ENCODE measurements around the gene IGDCC3. TPM values are rescaled to one million over a fixed set of nuclear protein-coding genes. Genes with fewer than 3 reads are reported as not detected.
A peak's percentile ranks its signal among the peaks of the same experiment; 100 is the strongest.
"Not testable (repeated sequence)": the region's sequence is repeated elsewhere in the genome, so short reads cannot be mapped to it uniquely, and the experiment has no call there.

The IGDCC3 gene
- total and polyA plus RNA-seq, 4 experiments from 2014 or later, result not detected

DNA sequence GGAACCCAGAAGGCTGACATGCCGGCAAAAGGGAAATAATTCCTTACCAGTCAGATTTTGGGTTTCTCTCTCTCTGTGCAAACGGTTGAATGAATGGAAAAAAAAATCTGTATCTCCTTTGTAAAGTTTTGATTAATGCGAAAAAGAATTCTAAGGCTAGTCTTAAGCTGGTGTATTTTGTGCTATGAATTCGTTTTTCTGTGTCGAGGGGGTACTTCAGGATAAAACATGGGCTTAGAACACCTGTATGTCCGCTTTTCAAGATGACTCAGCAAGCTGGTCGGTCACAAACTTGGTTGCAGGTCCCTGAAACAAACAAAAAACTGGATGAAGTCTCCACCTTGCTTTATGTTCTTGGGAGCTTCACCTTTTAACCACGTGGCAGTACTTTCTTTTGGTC, 28.5 kb downstream of the IGDCC3 start:
- Histone ChIP-seq H3K27me3 (ENCODE audit: insufficient read depth, low read length) (no peaks in the 10 kb centered on the region), H3K9me3 (ENCODE audit: control insufficient read depth in 1 of 2, low read length in 2 of 2) (no peaks in the 10 kb centered on the region), H3K27ac (ENCODE audit: low read depth, low read length) (no peak overlapping the region), H3K36me3 (ENCODE audit: insufficient read depth, low read length) (no peaks in the 10 kb centered on the region), H3K4me3 (ENCODE audit: low read length in 2 of 2) (no peak overlapping the region), H3K4me1 (ENCODE audit: insufficient read depth, low read length) (no peaks in the 10 kb centered on the region)
- Mint-ChIP-seq H3K27me3 (peaks cover 14 to 22% of the 10 kb centered on the region in 2 donors), H3K9me3 (peaks cover 0 to 29% (median 13%) of the 10 kb centered on the region in 8 donors), H3K36me3 (peaks cover 0 to 3% of the 10 kb centered on the region in 2 donors), H3K4me3 (no peak overlapping the region), H3K4me1 (no peaks in the 10 kb centered on the region), H3K27ac (no peak overlapping the region)
- ChIA-PET POLR2A (ENCODE audit: partially characterized antibody) (no interaction called here), CTCF (ENCODE audit: partially characterized antibody) (interaction anchor here (1.5 to 1.9 kb wide), 2 partner anchors 9 to 36 kb away, joined by 5 to 6 read pairs; no protein-coding TSS in a partner anchor)
- intact Hi-C loops (cut with micrococcal nuclease), result no loop called here
- no peak for DNase-seq

GRCh38 chr15:65347756-65348155, 30.0 kb downstream of the IGDCC3 start:
- CTCF ChIA-PET (ENCODE audit: partially characterized antibody), result not testable (repeated sequence)

GRCh38 chr15:65346856-65347598, 30.8 kb downstream of the IGDCC3 start:
- H3K4me1 ChIP-seq (ENCODE audit: insufficient read depth, low read length), result no peaks in the 10 kb centered on the region
- ChIA-PET CTCF (ENCODE audit: partially characterized antibody) (no interaction called here), POLR2A (ENCODE audit: partially characterized antibody) (no interaction called here)
- intact Hi-C loops (cut with micrococcal nuclease), result no loop called here
- no peak overlapping the region for H3K27ac ChIP-seq (ENCODE audit: low read depth, low read length)
- Mint-ChIP-seq H3K4me1 (no peaks in the 10 kb centered on the region), H3K36me3 (peaks cover 0 to 3% of the 10 kb centered on the region in 2 donors), H3K27me3 (peaks cover 8 to 14% of the 10 kb centered on the region in 2 donors), H3K9me3 (peaks cover 0 to 11% (median 4%) of the 10 kb centered on the region in 8 donors), H3K4me3 (no peak overlapping the region), H3K27ac (no peak overlapping the region)
- no peak overlapping the region for H3K4me3 ChIP-seq (ENCODE audit: low read length in 2 of 2)
- H3K9me3 ChIP-seq (ENCODE audit: control insufficient read depth in 1 of 2, low read length in 2 of 2), result no peaks in the 10 kb centered on the region
- no peaks in the 10 kb centered on the region for H3K27me3 ChIP-seq (ENCODE audit: insufficient read depth, low read length)
- DNase-seq, result no peak
- H3K36me3 ChIP-seq (ENCODE audit: insufficient read depth, low read length), result no peaks in the 10 kb centered on the region

More at GRCh38 chr15:65347756-65348155, 30.0 kb downstream of the IGDCC3 start:
- H3K4me1 ChIP-seq (ENCODE audit: insufficient read depth, low read length); POLR2A ChIA-PET (ENCODE audit: partially characterized antibody); H3K4me3 Mint-ChIP-seq; intact Hi-C loops (cut with micrococcal nuclease); H3K27me3 ChIP-seq (ENCODE audit: insufficient read depth, low read length); H3K9me3 ChIP-seq (ENCODE audit: control insufficient read depth in 1 of 2, low read length in 2 of 2); H3K36me3 ChIP-seq (ENCODE audit: insufficient read depth, low read length); H3K36me3 Mint-ChIP-seq; H3K27ac ChIP-seq (ENCODE audit: low read depth, low read length); H3K4me3 ChIP-seq (ENCODE audit: low read length in 2 of 2); H3K27ac Mint-ChIP-seq; H3K4me1 Mint-ChIP-seq; DNase-seq: not testable (repeated sequence)
- peaks cover 0 to 17% (median 8%) of the 10 kb centered on the region in 8 donors for H3K9me3 Mint-ChIP-seq
- H3K27me3 Mint-ChIP-seq, result peaks cover 8 to 14% of the 10 kb centered on the region in 2 donors

DNA sequence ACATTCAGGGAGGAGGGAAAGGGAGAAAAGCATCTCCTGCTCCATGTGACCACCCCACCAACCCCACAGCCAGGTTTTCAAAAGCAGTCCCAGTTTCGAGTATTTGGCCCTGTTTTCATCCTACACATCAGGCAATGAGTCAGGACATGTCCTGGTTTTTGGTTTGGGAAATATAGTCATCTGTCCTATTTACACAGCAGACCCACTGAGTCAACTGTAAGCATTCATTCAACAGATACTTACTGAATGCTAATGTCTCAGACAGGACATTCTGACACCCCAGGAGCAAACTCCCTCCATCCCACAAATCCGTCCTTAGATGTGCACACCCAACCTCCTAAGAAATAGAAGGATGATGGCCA, 32.9 kb downstream of the IGDCC3 start:
- Histone ChIP-seq H3K9me3 (ENCODE audit: control insufficient read depth in 1 of 2, low read length in 2 of 2) (no peaks in the 10 kb centered on the region), H3K27ac (ENCODE audit: low read depth, low read length) (no peak overlapping the region), H3K4me1 (ENCODE audit: insufficient read depth, low read length) (no peaks in the 10 kb centered on the region), H3K36me3 (ENCODE audit: insufficient read depth, low read length) (no peaks in the 10 kb centered on the region), H3K27me3 (ENCODE audit: insufficient read depth, low read length) (no peaks in the 10 kb centered on the region), H3K4me3 (ENCODE audit: low read length in 2 of 2) (no peak overlapping the region)
- POLR2A ChIA-PET (ENCODE audit: partially characterized antibody), result no interaction called here
- intact Hi-C loops (cut with micrococcal nuclease), result no loop called here
- Mint-ChIP-seq H3K27ac (no peak overlapping the region), H3K27me3 (peaks cover 5 to 19% of the 10 kb centered on the region in 2 donors), H3K4me1 (no peaks in the 10 kb centered on the region), H3K36me3 (no peaks in the 10 kb centered on the region), H3K9me3 (peaks cover 0 to 1% (median 0%) of the 10 kb centered on the region in 8 donors), H3K4me3 (no peak overlapping the region)
- DNase-seq, result no peak
- CTCF ChIA-PET (ENCODE audit: partially characterized antibody), result interaction anchor here (0.7 kb wide), 1 partner anchor 509 kb away, joined by 3 read pairs; no protein-coding TSS in a partner anchor

GRCh38 chr15:65344214-65344913, 33.4 kb downstream of the IGDCC3 start:
- H3K27ac Mint-ChIP-seq, result peak overlapping the region in 1 of 7 donors; percentile 45

GRCh38 chr15:65343374-65343981, 34.3 kb downstream of the IGDCC3 start:
- Mint-ChIP-seq H3K27me3 (peaks cover 8 to 20% of the 10 kb centered on the region in 2 donors), H3K27ac (no peak overlapping the region), H3K36me3 (no peaks in the 10 kb centered on the region), H3K9me3 (peaks cover 0 to 1% (median 0%) of the 10 kb centered on the region in 8 donors), H3K4me1 (no peaks in the 10 kb centered on the region), H3K4me3 (no peak overlapping the region)
- no peak overlapping the region for H3K27ac ChIP-seq (ENCODE audit: low read depth, low read length)
- H3K4me1 ChIP-seq (ENCODE audit: insufficient read depth, low read length), result no peaks in the 10 kb centered on the region
- H3K9me3 ChIP-seq (ENCODE audit: control insufficient read depth in 1 of 2, low read length in 2 of 2), result no peaks in the 10 kb centered on the region
- H3K36me3 ChIP-seq (ENCODE audit: insufficient read depth, low read length), result no peaks in the 10 kb centered on the region
- H3K27me3 ChIP-seq (ENCODE audit: insufficient read depth, low read length), result no peaks in the 10 kb centered on the region
- CTCF ChIA-PET (ENCODE audit: partially characterized antibody), result no interaction called here
- DNase-seq, result no peak
- H3K4me3 ChIP-seq (ENCODE audit: low read length in 2 of 2), result no peak overlapping the region
- intact Hi-C loops (cut with micrococcal nuclease), result no loop called here
- POLR2A ChIA-PET (ENCODE audit: partially characterized antibody), result no interaction called here

More at GRCh38 chr15:65344214-65344913, 33.4 kb downstream of the IGDCC3 start:
- ChIA-PET POLR2A (ENCODE audit: partially characterized antibody) (no interaction called here), CTCF (ENCODE audit: partially characterized antibody) (no interaction called here)
- no peaks in the 10 kb centered on the region for H3K36me3 Mint-ChIP-seq
- peaks cover 0 to 1% (median 0%) of the 10 kb centered on the region in 8 donors for H3K9me3 Mint-ChIP-seq
- intact Hi-C loops (cut with micrococcal nuclease), result no loop called here
- no peak overlapping the region for H3K4me3 Mint-ChIP-seq
- peaks cover 7 to 20% of the 10 kb centered on the region in 2 donors for H3K27me3 Mint-ChIP-seq
- no peaks in the 10 kb centered on the region for H3K36me3 ChIP-seq (ENCODE audit: insufficient read depth, low read length)
- no peaks in the 10 kb centered on the region for H3K4me1 ChIP-seq (ENCODE audit: insufficient read depth, low read length)
- no peaks in the 10 kb centered on the region for H3K9me3 ChIP-seq (ENCODE audit: control insufficient read depth in 1 of 2, low read length in 2 of 2)
- no peak overlapping the region for H3K27ac ChIP-seq (ENCODE audit: low read depth, low read length)
- H3K4me3 ChIP-seq (ENCODE audit: low read length in 2 of 2), result no peak overlapping the region
- no peaks in the 10 kb centered on the region for H3K4me1 Mint-ChIP-seq
- H3K27me3 ChIP-seq (ENCODE audit: insufficient read depth, low read length), result no peaks in the 10 kb centered on the region
- DNase-seq, result no peak

- POLR2A ChIA-PET (ENCODE audit: partially characterized antibody), result no interaction called here
- Mint-ChIP-seq H3K4me1 (no peaks in the 10 kb centered on the region), H3K4me3 (no peak overlapping the region), H3K27ac (no peak overlapping the region), H3K9me3 (peaks cover 0 to 1% (median 0%) of the 10 kb centered on the region in 8 donors), H3K27me3 (peaks cover 8 to 20% of the 10 kb centered on the region in 2 donors), H3K36me3 (no peaks in the 10 kb centered on the region)
- H3K27ac ChIP-seq (ENCODE audit: low read depth, low read length), result no peak overlapping the region
- intact Hi-C loops (cut with micrococcal nuclease), result no loop called here
- H3K36me3 ChIP-seq (ENCODE audit: insufficient read depth, low read length), result no peaks in the 10 kb centered on the region
- H3K9me3 ChIP-seq (ENCODE audit: control insufficient read depth in 1 of 2, low read length in 2 of 2), result no peaks in the 10 kb centered on the region
- CTCF ChIA-PET (ENCODE audit: partially characterized antibody), result no interaction called here
- H3K27me3 ChIP-seq (ENCODE audit: insufficient read depth, low read length), result no peaks in the 10 kb centered on the region
- no peaks in the 10 kb centered on the region for H3K4me1 ChIP-seq (ENCODE audit: insufficient read depth, low read length)
- H3K4me3 ChIP-seq (ENCODE audit: low read length in 2 of 2), result no peak overlapping the region
- no peak for DNase-seq
Observed at GRCh38 chr15:65342493-65342892, 35.3 kb downstream of the IGDCC3 start.

Data from CD4-positive, alpha-beta memory T cell (primary cell).